Skin epidermis (tissue), 12 donors: Measurements from ENCODE around the gene PASD1.

Source experiments
- H3K27ac ChIP-seq, 21 experiments: fragments of 200-600 bp; sonication (generic) in 11 of 21; one replicate each; pipeline ENCODE4 v1.5.0; 2020; ENCODE audit warnings: mild to moderate bottlenecking in 3 of 21, inconsistent platforms in 2 of 21, moderate library complexity in 2 of 21
- H3K4me3 ChIP-seq, 7 experiments: fragments of 200-600 bp; sonication (generic) in 2 of 7; one replicate each; pipeline ENCODE4 v1.5.0; 2020; ENCODE audit warnings: inconsistent platforms in 2 of 7, mild to moderate bottlenecking in 2 of 7, moderate library complexity in 1 of 7

The PASD1 gene

GRCh38 chrX:151698485-151698884 is 135.0 kb downstream of the PASD1 start:
- H3K4me3 ChIP-seq: no peak overlapping the region
- no peak overlapping the region for H3K27ac ChIP-seq

- no peak overlapping the region for H3K27ac ChIP-seq
These were observed 136.3 kb downstream of the PASD1 start for GRCh38 chrX:151699746-151700145.

GRCh38 chrX:151700581-151700980 is 137.1 kb downstream of the PASD1 start:
- Histone ChIP-seq H3K4me3 (no peak overlapping the region), H3K27ac (no peak overlapping the region)

More at GRCh38 chrX:151699746-151700145, 136.3 kb downstream of the PASD1 start:
- H3K4me3 ChIP-seq: no peak overlapping the region

- Histone ChIP-seq H3K4me3 (no peak overlapping the region), H3K27ac (no peak overlapping the region)
These were observed 137.6 kb downstream of the PASD1 start for GRCh38 chrX:151701071-151701470.

- Histone ChIP-seq H3K4me3 (no peak overlapping the region), H3K27ac (no peak overlapping the region)
These were observed 138.1 kb downstream of the PASD1 start for GRCh38 chrX:151701531-151701930.

- no peak overlapping the region for H3K4me3 ChIP-seq
- no peak overlapping the region for H3K27ac ChIP-seq
These were observed 138.7 kb downstream of the PASD1 start for GRCh38 chrX:151702026-151702714.

GRCh38 chrX:151702741-151703340 is 139.4 kb downstream of the PASD1 start:
- no peak overlapping the region for H3K27ac ChIP-seq
- H3K4me3 ChIP-seq: no peak overlapping the region

- H3K27ac ChIP-seq: no peak overlapping the region
These were observed 140.0 kb downstream of the PASD1 start for GRCh38 chrX:151703487-151703886.

GRCh38 chrX:151704041-151704663 is 140.7 kb downstream of the PASD1 start:
- no peak overlapping the region for H3K27ac ChIP-seq
- H3K4me3 ChIP-seq: no peak overlapping the region

More at GRCh38 chrX:151703487-151703886, 140.0 kb downstream of the PASD1 start:
- no peak overlapping the region for H3K4me3 ChIP-seq

- no peak overlapping the region for H3K4me3 ChIP-seq
These were observed 145.3 kb downstream of the PASD1 start for GRCh38 chrX:151708821-151709220.

GRCh38 chrX:151710457-151710856 is 147.0 kb downstream of the PASD1 start:
- H3K4me3 ChIP-seq: no peak overlapping the region
- no peak overlapping the region for H3K27ac ChIP-seq

More at GRCh38 chrX:151708821-151709220, 145.3 kb downstream of the PASD1 start:
- no peak overlapping the region for H3K27ac ChIP-seq

GRCh38 chrX:151711154-151711553 is 147.7 kb downstream of the PASD1 start:
- no peak overlapping the region for H3K27ac ChIP-seq
- no peak overlapping the region for H3K4me3 ChIP-seq

GRCh38 chrX:151711787-151712186 is 148.3 kb downstream of the PASD1 start:
- Histone ChIP-seq H3K4me3 (no peak overlapping the region), H3K27ac (peak overlapping the region in 1 of 21 experiments; percentile 1)

GRCh38 chrX:151712253-151712652 is 148.8 kb downstream of the PASD1 start:
- Histone ChIP-seq H3K4me3 (no peak overlapping the region), H3K27ac (peak overlapping the region in 1 of 21 experiments; percentile 1)

- Histone ChIP-seq H3K27ac (no peak overlapping the region), H3K4me3 (no peak overlapping the region)
These were observed 150.4 kb downstream of the PASD1 start for GRCh38 chrX:151713849-151714248.

- no peak overlapping the region for H3K4me3 ChIP-seq
- no peak overlapping the region for H3K27ac ChIP-seq
These were observed 150.9 kb downstream of the PASD1 start for GRCh38 chrX:151714362-151714761.

- H3K27ac ChIP-seq: no peak within 1 kb of the TSS
- no peak within 1 kb of the TSS for H3K4me3 ChIP-seq
These were observed 152.3 kb downstream of the PASD1 start, which contains the start of gene FATE1 for GRCh38 chrX:151715752-151716151. Gene FATE1 (plus strand): TSS chrX:151716035. CDS start chrX:151716120, 85 bp downstream.

GRCh38 chrX:151722241-151722846 is 158.9 kb downstream of the PASD1 start:
- Histone ChIP-seq H3K4me3 (no peak overlapping the region), H3K27ac (no peak overlapping the region)

GRCh38 chrX:151723156-151723760 is 159.8 kb downstream of the PASD1 start:
- no peak overlapping the region for H3K27ac ChIP-seq
- H3K4me3 ChIP-seq: no peak overlapping the region
